ENCODE measurements around the gene BTG2. TPM values are rescaled to one million over a fixed set of nuclear protein-coding genes. Genes with fewer than 3 reads are reported as not detected.

Gene BTG2
- total RNA-seq, 1 experiment from 2014 or later = 2.2 TPM

- Histone ChIP-seq H3K9ac (ENCODE audit: low read length) (peak overlapping the region; percentile 54), H3K4me2 (ENCODE audit: low read length) (peak overlapping the region; percentile 84), H3K4me1 (ENCODE audit: insufficient read depth, low read length) (peaks cover 21% of the 10 kb centered on the region; the same call in 1 of the 2 replicates), H3K27me3 (ENCODE audit: low read length) (peaks cover 16% of the 10 kb centered on the region; the same call in 1 of the 2 replicates), H2AFZ (ENCODE audit: low read length) (peak overlapping the region; percentile 82), H3K27ac (ENCODE audit: low read length) (peak overlapping the region; percentile 43), H3K4me3 (ENCODE audit: low read length) (peak overlapping the region; percentile 68), H3F3A (ENCODE audit: low read length, unreplicated experiment) (no peaks in the 10 kb centered on the region), H3K9me2 (replicated peaks; ENCODE audit: low read length) (no peaks in the 10 kb centered on the region), H3K36me3 (ENCODE audit: low read depth, low read length) (no peaks in the 10 kb centered on the region), H4K20me1 (ENCODE audit: low read length) (no peaks in the 10 kb centered on the region), H3K9me3 (ENCODE audit: low read length) (no peaks in the 10 kb centered on the region), H3K79me2 (ENCODE audit: low read length) (no peaks in the 10 kb centered on the region)
- DNase-seq (peak; percentile 68), ATAC-seq (peak; percentile 62)
- ChIA-PET POLR2A (ENCODE audit: unreplicated experiment) (interaction anchor here (0.6 kb wide), 2 partner anchors 41 to 98 kb away, joined by 3 to 5 read pairs; no protein-coding TSS in a partner anchor), CTCF (interaction anchor here (0.6 to 2.4 kb wide), 7 partner anchors 22 to 210 kb away, joined by 3 to 23 read pairs (median 4); no protein-coding TSS in a partner anchor)
- TF ChIP-seq EZH2 (IDR thresholded peaks at IDR 0.05; ENCODE audit: low read length, unreplicated experiment) = no peak
- TF ChIP-seq EZH2phosphoT487 (IDR thresholded peaks at IDR 0.05; ENCODE audit: borderline replicate concordance, low read length) = no peak
- TF ChIP-seq, protein P1, sequence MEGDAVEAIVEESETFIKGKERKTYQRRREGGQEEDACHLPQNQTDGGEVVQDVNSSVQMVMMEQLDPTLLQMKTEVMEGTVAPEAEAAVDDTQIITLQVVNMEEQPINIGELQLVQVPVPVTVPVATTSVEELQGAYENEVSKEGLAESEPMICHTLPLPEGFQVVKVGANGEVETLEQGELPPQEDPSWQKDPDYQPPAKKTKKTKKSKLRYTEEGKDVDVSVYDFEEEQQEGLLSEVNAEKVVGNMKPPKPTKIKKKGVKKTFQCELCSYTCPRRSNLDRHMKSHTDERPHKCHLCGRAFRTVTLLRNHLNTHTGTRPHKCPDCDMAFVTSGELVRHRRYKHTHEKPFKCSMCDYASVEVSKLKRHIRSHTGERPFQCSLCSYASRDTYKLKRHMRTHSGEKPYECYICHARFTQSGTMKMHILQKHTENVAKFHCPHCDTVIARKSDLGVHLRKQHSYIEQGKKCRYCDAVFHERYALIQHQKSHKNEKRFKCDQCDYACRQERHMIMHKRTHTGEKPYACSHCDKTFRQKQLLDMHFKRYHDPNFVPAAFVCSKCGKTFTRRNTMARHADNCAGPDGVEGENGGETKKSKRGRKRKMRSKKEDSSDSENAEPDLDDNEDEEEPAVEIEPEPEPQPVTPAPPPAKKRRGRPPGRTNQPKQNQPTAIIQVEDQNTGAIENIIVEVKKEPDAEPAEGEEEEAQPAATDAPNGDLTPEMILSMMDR (conservative IDR thresholded peaks at IDR 0.05; ENCODE audit: low read depth, low read length) = peak; percentile 68
- BruUV-seq (replicated peaks) = no TSS peak
- intact Hi-C loops (cut with micrococcal nuclease) = loop anchor here (1.0 kb wide), 1 partner anchor 55 kb away; no protein-coding TSS in a partner anchor
These were observed 22.6 kb downstream of the BTG2 start for GRCh38 chr1:203327684-203328457.

DNA sequence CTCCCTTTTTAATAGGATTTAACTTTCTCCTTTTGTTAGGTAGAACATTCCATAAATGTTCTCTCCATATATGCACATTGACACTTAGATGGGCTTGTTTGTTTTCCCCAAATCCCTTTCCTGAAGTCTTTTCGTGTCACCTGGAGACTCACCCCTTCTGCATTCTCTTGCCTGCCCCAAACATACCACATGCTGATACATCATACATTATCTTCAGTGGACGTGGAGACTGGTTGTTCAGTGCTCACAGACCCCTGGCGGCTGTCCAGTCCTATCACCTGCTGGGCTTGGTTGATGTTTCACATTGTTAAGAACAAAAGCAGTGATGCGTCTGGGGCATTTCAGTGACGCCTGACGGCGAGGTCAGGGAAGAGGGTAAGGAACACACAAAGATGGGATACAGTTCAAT lies 23.4 kb downstream of the BTG2 start:
- TF ChIP-seq, protein P1 (conservative IDR thresholded peaks at IDR 0.05; ENCODE audit: low read depth, low read length) = no peak
- no peak for TF ChIP-seq EZH2 (IDR thresholded peaks at IDR 0.05; ENCODE audit: low read length, unreplicated experiment)
- TF ChIP-seq EZH2phosphoT487 (IDR thresholded peaks at IDR 0.05; ENCODE audit: borderline replicate concordance, low read length) = no peak
- no peak overlapping the region for H3K9ac ChIP-seq (ENCODE audit: low read length)
- no peaks in the 10 kb centered on the region for H3K9me2 ChIP-seq (replicated peaks; ENCODE audit: low read length)
- no peaks in the 10 kb centered on the region for H3F3A ChIP-seq (ENCODE audit: low read length, unreplicated experiment)
- no TSS peak for BruUV-seq (replicated peaks)
- ChIA-PET POLR2A (ENCODE audit: unreplicated experiment) (no interaction called here), CTCF (no interaction called here)
- intact Hi-C loops (cut with micrococcal nuclease) = no loop called here
- no peak overlapping the region for H2AFZ ChIP-seq (ENCODE audit: low read length)
- no peak overlapping the region for H3K4me3 ChIP-seq (ENCODE audit: low read length)
- H3K27me3 ChIP-seq (ENCODE audit: low read length) = peaks cover 11% of the 10 kb centered on the region; the same call in 1 of the 2 replicates
- H3K27ac ChIP-seq (ENCODE audit: low read length) = no peak overlapping the region
- DNase-seq = peak; percentile 21
- no peaks in the 10 kb centered on the region for H4K20me1 ChIP-seq (ENCODE audit: low read length)
- H3K79me2 ChIP-seq (ENCODE audit: low read length) = no peaks in the 10 kb centered on the region
- H3K4me1 ChIP-seq (ENCODE audit: insufficient read depth, low read length) = peaks cover 21% of the 10 kb centered on the region; the same call in 1 of the 2 replicates
- no peak for ATAC-seq
- no peak overlapping the region for H3K4me2 ChIP-seq (ENCODE audit: low read length)
- no peaks in the 10 kb centered on the region for H3K36me3 ChIP-seq (ENCODE audit: low read depth, low read length)
- no peaks in the 10 kb centered on the region for H3K9me3 ChIP-seq (ENCODE audit: low read length)

GRCh38 chr1:203331224-203331623 lies 25.9 kb downstream of the BTG2 start:
- Histone ChIP-seq H3K36me3 (ENCODE audit: low read depth, low read length) (no peaks in the 10 kb centered on the region), H3K9ac (ENCODE audit: low read length) (no peak overlapping the region), H3K4me2 (ENCODE audit: low read length) (no peak overlapping the region), H3K4me1 (ENCODE audit: insufficient read depth, low read length) (peaks cover 21% of the 10 kb centered on the region; the same call in 1 of the 2 replicates), H3K27me3 (ENCODE audit: low read length) (no peaks in the 10 kb centered on the region), H3K4me3 (ENCODE audit: low read length) (no peak overlapping the region), H4K20me1 (ENCODE audit: low read length) (no peaks in the 10 kb centered on the region), H3K27ac (ENCODE audit: low read length) (no peak overlapping the region), H3K9me3 (ENCODE audit: low read length) (no peaks in the 10 kb centered on the region), H2AFZ (ENCODE audit: low read length) (0 out of 2 replicates have a peak overlapping the region, but pooled peaks have one; percentile 13), H3K9me2 (replicated peaks; ENCODE audit: low read length) (no peaks in the 10 kb centered on the region), H3K79me2 (ENCODE audit: low read length) (no peaks in the 10 kb centered on the region), H3F3A (ENCODE audit: low read length, unreplicated experiment) (no peaks in the 10 kb centered on the region)
- ChIA-PET POLR2A (ENCODE audit: unreplicated experiment) (no interaction called here), CTCF (no interaction called here)
- ATAC-seq (no peak), DNase-seq (peak; percentile 45)
- no TSS peak for BruUV-seq (replicated peaks)
- intact Hi-C loops (cut with micrococcal nuclease) = no loop called here
- no peak for TF ChIP-seq EZH2 (IDR thresholded peaks at IDR 0.05; ENCODE audit: low read length, unreplicated experiment)
- TF ChIP-seq, protein P1 (conservative IDR thresholded peaks at IDR 0.05; ENCODE audit: low read depth, low read length) = no peak
- TF ChIP-seq EZH2phosphoT487 (IDR thresholded peaks at IDR 0.05; ENCODE audit: borderline replicate concordance, low read length) = no peak

All from PC-3 (cell line).